DND-41 (cell line): ENCODE results near the gene PLPP3.

Experiments used
- ATAC-seq: fragments of 200-7000 bp; cut with Tn5 transposase; 3 replicates; pipeline ENCODE4 v1.9.1; 2021; ENCODE audit warnings: low read depth; ENCODE audit not compliant: insufficient read depth
- DNase-seq: peaks from one replicate; pipeline ENCODE4 v3.0.0-alpha.2; 2020
- H2AFZ ChIP-seq: 2 replicates; pipeline ENCODE4 v1.6.0; 2012; ENCODE audit warnings: low read depth, low read length
- H3K27ac ChIP-seq: 2 replicates; pipeline ENCODE4 v1.5.1; 2012; ENCODE audit warnings: low read length, inconsistent platforms
- H3K27me3 ChIP-seq: fragments of 200-600 bp; sonication (generic); 2 replicates; pipeline ENCODE4 v1.6.0; 2012; ENCODE audit warnings: low read length, mild to moderate bottlenecking, inconsistent platforms; ENCODE audit not compliant: insufficient read depth, poor library complexity
- H3K36me3 ChIP-seq: 2 replicates; pipeline ENCODE4 v1.5.1; 2012; ENCODE audit warnings: low read length, inconsistent platforms; ENCODE audit not compliant: insufficient read depth
- H3K4me1 ChIP-seq: 2 replicates; pipeline ENCODE4 v1.5.1; 2012; ENCODE audit warnings: mild to moderate bottlenecking, low read length; ENCODE audit not compliant: insufficient read depth
- H3K4me2 ChIP-seq: 2 replicates; pipeline ENCODE4 v1.6.0; 2012; ENCODE audit warnings: mild to moderate bottlenecking, moderate library complexity, low read length, inconsistent platforms; ENCODE audit not compliant: insufficient read depth
- H3K4me3 ChIP-seq, 2 experiments: fragments of 200-600 bp in 1 of 2; shearing (Covaris generic) in 1 of 2; 2 replicates each; pipeline ENCODE4 v1.5.1; 2012 to 2016; ENCODE audit warnings: inconsistent platforms in 2 of 2, low read length in 2 of 2, mild to moderate bottlenecking in 2 of 2, low read depth in 1 of 2, moderate library complexity in 1 of 2
- H3K79me2 ChIP-seq: 2 replicates; pipeline ENCODE4 v1.6.0; 2012; ENCODE audit warnings: low read length, inconsistent platforms; ENCODE audit not compliant: insufficient read depth
- H3K9ac ChIP-seq: 2 replicates; pipeline ENCODE4 v1.6.0; 2012; ENCODE audit warnings: low read depth, mild to moderate bottlenecking, inconsistent platforms, low read length, moderate library complexity
- H3K9me3 ChIP-seq: 2 replicates; pipeline ENCODE4 v1.5.1; 2012; ENCODE audit warnings: low read length, moderate library complexity, mild to moderate bottlenecking, inconsistent platforms; ENCODE audit not compliant: insufficient read depth, severe bottlenecking
- H4K20me1 ChIP-seq: 2 replicates; pipeline ENCODE4 v1.6.0; 2012; ENCODE audit warnings: low read length; ENCODE audit not compliant: insufficient read depth
- CTCF ChIP-seq: IDR thresholded peaks from 2 replicates; pipeline ENCODE4 v1.5.1; 2012; ENCODE audit warnings: borderline replicate concordance, low read length, moderate library complexity, mild to moderate bottlenecking; ENCODE audit not compliant: poor library complexity, severe bottlenecking; ENCODE audit errors: extremely low read depth
- EZH2 ChIP-seq: IDR thresholded peaks from 3 replicates; pipeline ENCODE4 v1.6.1; 2012; ENCODE audit warnings: borderline replicate concordance, low read depth, mild to moderate bottlenecking, moderate library complexity, low read length, inconsistent platforms; ENCODE audit not compliant: severe bottlenecking

Gene PLPP3

GRCh38 chr1:56516539-56517252, 62.7 kb downstream of the PLPP3 start:
- peaks cover 1% of the 10 kb centered on the region; the same call in 1 of the 2 replicates for H3K4me1 ChIP-seq
- H4K20me1 ChIP-seq: no peaks in the 10 kb centered on the region
- H3K4me3 ChIP-seq: no peak overlapping the region
- no peaks in the 10 kb centered on the region for H3K79me2 ChIP-seq
- TF ChIP-seq EZH2: no peak
- no peak for TF ChIP-seq CTCF
- no peak overlapping the region for H3K27ac ChIP-seq
- no peak overlapping the region for H3K9ac ChIP-seq
- no peaks in the 10 kb centered on the region for H3K27me3 ChIP-seq
- no peak for ATAC-seq
- DNase-seq: no peak
- H3K9me3 ChIP-seq: no peaks in the 10 kb centered on the region
- H3K4me2 ChIP-seq: no peak overlapping the region
- no peaks in the 10 kb centered on the region for H3K36me3 ChIP-seq
- H2AFZ ChIP-seq: no peak overlapping the region

GRCh38 chr1:56515898-56516538, 63.3 kb downstream of the PLPP3 start:
- no peaks in the 10 kb centered on the region for H3K27me3 ChIP-seq
- H3K4me3 ChIP-seq: no peak overlapping the region
- H3K9me3 ChIP-seq: no peaks in the 10 kb centered on the region
- H3K27ac ChIP-seq: no peak overlapping the region
- H3K4me2 ChIP-seq: no peak overlapping the region
- H3K36me3 ChIP-seq: peaks cover 4% of the 10 kb centered on the region; the same call in 1 of the 2 replicates
- H3K79me2 ChIP-seq: no peaks in the 10 kb centered on the region
- no peak for ATAC-seq
- no peaks in the 10 kb centered on the region for H3K4me1 ChIP-seq
- H4K20me1 ChIP-seq: no peaks in the 10 kb centered on the region
- no peak for TF ChIP-seq CTCF
- TF ChIP-seq EZH2: no peak
- no peak overlapping the region for H3K9ac ChIP-seq
- DNase-seq: no peak
- H2AFZ ChIP-seq: no peak overlapping the region

- H3K9me3 ChIP-seq: no peaks in the 10 kb centered on the region
- TF ChIP-seq EZH2 (no peak), CTCF (no peak)
- DNase-seq (no peak), ATAC-seq (no peak)
- H3K9ac ChIP-seq: no peak overlapping the region
- no peaks in the 10 kb centered on the region for H3K4me1 ChIP-seq
- no peak overlapping the region for H3K27ac ChIP-seq
- no peak overlapping the region for H3K4me2 ChIP-seq
- H4K20me1 ChIP-seq: no peaks in the 10 kb centered on the region
- H3K27me3 ChIP-seq: no peaks in the 10 kb centered on the region
- peaks cover 8% of the 10 kb centered on the region; the same call in 1 of the 2 replicates for H3K36me3 ChIP-seq
- no peak overlapping the region for H3K4me3 ChIP-seq
- H3K79me2 ChIP-seq: no peaks in the 10 kb centered on the region
- H2AFZ ChIP-seq: no peak overlapping the region
Measured at GRCh38 chr1:56512724-56513494, 66.5 kb downstream of the PLPP3 start.
